Stimulated activated CD8-positive, alpha-beta memory T cell treated with anti-CD3 and anti-CD28 coated beads, Interleukin-15, amount 100 ng/mL, for 4 hours (primary cell): ENCODE measurements around the gene GPD2.

Experiments used
- DNase-seq, 2 donors: peaks; one replicate each; pipeline ENCODE4 v3.0.0-alpha.2; 2020; ENCODE audit warnings: low read depth in 2 of 2

Gene GPD2

DNA sequence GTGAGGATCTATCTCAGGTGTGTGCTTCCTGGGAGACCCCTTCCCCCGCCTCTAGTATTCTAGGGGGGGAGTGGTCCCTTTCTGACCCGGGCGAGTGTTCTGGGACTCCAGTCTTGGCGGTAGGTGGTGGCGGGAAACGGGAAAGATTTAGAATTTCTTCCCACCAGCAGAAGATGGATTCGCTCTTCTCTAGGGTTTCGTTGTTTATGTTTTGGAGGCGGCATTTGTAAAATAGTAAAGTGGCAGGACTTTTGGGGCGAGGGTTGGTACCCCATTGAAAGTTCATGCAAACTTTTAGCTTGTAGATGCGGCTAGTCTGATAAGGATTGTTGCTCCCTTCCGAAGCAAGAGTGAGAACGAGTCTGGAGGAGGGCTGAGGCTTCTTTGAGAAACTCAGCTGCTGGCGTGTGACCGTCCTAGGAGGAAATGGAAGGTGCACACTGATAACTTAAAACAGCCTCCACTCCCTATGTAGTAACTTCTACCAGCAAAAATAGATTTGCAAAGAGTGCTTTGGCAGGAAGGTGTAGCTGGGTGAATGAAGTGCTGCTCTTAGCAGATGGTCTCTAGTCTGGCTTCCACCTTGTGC is 412 bp downstream of the GPD2 start:
- no peak for DNase-seq

DNA sequence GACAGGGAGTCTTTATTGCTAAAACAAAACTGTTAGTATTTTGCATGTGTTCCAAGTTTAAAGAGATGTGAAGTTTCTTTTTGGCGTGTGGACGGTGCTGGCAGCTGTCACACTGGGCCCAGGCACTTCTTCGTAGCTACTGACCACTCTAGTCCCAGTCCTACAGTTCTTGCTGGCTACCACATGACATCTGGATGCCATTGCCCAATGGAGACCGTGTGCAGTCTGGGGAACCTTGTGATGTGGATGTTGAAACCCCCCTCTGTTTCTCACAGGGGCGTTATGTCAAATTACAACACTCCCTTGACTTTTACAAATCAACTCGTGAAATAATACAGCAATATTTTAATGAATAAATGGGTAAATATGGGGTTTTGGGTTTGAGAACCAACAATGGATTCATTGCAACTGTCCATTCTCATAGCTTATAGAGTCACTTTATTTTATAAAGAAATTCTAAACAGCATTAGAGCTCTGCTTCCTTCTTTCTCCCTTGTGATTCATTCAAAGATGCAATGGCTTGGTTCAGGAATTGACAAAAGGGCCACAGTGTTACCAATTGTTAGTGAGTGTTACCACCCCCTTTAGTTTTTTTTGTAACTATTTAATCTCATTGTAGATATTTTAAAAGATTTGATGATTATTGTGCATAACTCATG is 1.2 kb downstream of the GPD2 start:
- DNase-seq: no peak

DNA sequence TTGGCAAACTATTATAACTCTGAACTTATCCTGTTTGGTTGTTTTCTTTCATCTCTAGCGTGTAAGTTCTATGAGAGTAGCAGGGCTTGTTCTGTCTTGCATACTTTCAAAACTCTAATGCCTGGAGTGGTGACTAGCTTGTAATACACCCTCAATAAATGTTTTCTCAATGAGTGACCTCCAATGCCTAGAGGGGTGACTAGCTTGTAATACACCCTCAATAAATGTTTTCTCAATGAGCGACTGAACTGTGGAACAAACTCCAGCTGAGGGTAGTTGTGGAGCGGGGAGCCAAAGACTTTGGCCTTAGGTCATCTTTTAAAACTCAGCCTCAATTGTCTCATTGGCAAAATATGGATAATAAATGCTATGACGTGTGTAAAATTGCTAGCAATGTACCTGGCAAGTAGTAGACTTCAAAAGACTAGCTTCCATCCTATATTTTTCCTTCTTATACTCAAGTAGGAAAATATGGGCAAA is 1.8 kb downstream of the GPD2 start:
- DNase-seq: no peak

DNA sequence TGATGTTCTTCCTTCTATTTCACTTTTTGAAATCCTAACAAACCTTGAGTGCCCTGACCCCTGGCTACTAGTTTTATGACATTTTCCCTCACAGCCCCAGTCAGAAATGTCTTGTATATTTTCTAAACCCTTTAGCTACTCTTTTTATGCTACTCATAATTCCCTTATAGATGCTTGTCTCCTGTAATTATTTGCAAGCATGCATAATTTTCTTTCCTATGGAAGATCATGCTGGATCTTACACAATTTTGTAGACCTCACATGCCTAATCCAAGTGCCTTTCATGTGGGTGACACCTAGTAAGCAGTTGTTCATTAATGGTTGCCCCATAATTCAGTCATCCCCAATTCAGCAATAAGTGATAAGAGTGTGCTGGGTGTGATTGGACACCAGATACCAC is 6.9 kb downstream of the GPD2 start:
- DNase-seq: no peak

DNA sequence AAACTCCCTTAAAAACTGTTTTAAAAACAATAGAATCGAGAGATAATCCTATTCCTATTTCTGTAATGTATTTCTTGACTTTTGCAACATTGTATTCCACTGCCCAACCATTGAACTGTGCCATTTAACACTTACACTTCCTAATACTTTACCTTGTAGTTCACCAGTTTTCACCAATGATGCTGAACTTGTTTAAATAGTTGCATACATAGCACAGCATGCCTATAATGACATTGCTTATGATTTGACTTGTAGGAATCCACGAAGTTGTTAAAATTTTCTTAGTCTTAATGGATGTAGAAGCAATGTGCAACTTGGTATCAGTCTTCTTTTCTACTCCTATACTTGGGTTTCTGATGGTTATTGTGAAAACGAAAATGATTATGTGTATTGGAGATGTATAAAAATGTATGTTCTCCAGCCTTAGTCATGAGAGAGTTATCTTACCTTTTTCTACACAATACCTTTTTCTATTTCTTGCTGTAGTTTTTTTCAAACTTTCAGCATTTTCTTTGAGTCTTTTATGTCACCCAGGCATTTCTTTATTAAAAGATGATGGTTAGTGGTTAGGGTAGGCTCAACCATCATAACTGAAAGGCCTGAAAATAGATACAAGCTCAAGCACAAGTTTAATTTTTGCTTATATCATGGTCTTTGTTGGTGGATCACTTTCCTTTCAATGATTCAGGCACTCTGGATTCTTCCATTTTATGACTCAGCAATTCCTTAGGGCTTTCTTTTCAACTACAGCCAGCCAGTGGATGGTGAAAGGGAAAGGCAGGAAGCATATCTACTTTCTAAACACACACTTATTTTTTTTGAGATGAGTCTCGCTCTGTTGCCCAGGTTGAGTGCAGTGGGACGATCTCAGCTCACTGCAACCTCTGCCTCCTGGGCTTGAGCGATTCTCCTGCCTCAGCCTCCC is 9.4 kb downstream of the GPD2 start:
- no peak for DNase-seq

DNA sequence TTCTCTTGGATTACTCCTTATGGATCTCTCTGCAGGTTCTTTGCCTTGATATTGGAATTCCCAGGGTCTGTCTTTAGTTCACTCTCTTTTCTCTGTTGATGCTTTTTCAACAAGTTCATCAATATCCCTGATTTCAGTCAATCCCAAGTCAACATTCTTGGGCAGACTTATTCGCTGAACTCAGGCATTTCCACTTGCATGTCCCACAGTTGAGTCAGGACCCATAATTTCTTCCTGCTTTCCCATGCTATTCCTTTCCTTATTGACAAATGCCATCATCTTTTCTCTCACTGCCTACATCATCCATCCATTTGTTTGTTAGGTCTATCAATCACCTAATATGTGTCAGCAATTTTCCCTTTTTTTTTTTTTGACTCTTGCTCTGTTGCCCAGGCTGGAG is 11.6 kb downstream of the GPD2 start:
- DNase-seq: no peak

DNA sequence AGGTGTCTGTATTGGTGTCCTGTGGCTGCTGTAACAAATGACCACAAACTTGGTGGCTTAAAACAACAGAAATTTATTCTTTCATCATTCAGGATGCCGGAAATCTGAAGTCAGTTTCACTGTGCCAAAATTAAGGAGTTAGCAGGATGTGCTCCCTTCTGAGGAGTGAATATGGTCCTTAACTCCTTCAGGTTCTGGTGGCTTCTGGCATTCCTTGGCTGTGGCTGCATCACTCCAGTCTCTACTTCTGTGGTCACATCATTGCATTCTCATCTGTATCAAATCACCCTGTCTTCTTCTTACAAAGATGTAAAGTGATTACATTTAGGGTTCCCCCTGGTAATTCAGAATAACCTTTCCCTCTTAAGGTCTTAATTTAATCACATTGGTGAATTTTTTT is 12.6 kb downstream of the GPD2 start:
- DNase-seq: no peak

DNA sequence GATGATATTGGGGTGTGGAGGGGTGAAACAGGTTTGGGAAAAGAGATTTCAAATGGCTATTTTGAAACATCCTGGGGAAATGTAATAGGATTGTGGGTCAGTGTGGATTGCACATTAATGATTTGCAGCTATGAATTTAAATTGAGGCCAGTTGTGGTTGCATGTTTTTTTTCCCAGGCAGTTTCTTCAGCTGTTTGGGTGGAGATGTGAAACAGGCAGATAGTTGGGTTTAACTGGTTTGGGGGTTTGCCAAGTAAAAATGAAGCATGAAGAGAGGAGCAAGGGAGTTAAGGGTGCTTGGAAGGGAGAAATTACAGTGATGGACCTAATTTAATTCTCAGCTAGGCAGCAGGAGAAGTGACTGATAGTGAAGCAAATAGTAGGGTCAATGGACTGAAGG is 16.8 kb downstream of the GPD2 start:
- DNase-seq: no peak

DNA sequence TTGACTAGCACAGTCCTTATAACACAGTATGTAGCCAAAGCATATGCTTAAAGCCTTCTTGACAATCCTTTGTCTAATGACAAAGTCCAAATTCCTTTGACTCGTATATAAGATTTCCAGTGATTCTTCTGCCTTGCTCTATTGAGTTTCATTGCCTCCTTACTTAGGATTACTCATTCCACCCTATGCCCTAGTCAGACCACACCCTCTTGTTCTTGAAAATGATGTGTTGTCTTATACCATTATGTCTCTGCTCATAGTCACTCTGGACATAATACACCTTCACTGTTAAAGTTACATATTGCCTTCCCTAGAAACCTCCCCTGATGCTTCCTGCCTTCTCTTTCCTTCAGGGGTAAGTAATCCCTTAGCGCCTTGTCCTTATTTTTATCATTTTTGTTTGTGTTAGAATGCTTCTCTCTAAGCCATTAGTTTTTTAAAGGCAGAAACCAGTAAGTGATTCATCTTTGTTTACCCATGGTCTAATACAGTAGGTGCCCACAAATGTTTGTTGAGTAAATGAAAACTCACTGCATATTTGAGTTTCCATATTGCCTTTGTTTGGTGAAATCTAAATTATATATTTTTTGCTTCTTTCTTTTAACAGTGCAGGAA is 19.3 kb downstream of the GPD2 start:
- no peak for DNase-seq

DNA sequence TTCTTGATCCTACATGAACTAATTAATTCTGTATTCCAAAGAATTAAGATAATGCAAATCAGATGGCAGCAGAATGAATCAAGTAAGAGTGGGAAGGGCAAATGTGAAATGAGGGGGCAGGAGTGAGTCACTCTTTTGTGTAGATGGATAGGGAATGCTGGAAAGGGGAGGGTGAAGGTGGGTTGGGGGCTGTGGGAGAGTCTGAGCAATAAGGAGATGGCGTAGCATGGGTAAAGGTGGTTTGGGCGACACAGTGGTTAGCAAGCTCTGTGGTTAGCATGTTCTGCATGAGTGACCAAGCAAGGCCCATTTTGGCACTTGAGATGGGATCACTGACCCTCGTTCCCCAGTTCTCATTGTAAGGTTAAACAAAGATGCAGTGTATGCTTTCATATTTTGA is 20.4 kb downstream of the GPD2 start:
- no peak for DNase-seq

DNA sequence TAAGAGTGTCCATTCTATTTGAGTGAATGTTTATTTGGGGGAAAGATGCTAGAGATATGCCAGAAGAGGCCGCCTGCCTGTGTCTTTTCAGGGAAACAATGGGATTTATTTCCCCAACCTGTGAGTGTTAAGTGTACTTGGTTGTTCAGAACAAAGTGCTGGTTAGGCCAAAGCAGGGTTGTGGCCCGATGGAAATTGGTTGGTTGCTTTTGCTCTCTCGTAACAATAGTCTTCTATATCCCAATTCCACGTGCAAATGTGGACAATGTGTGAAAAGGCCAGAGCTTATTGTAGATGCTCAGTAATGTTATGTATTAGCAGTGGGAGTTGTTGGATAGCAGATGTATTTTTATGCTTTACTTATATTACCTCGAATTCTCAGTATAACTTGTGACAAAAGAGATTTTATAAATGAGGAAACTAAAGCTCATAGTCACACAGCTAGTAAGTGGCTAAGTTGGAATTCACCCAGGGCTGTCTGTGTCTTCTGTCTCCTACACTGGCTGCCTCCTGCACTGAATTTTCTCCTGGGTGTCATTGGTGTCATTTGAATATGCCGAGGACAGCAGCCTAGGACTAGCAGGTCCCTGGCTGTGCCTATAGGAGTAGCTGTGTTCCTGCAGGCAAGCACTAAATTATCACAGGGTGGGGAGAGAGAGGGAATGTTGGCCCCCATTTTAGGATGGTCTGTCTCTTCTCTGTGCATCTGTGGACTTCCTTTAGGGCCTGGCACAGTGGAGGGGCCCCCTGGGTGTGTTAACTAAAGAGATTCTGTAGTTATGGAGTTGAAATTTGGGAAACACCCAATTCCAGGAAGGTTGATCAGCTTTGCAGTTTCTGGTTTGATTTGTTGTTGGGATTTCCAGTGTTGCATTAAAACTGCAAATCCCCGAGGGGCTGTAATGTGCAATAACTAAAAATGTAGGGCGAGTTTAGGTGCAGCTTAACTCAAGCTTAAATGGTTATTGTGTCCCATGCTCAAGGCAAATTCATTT is 21.6 kb downstream of the GPD2 start:
- no peak for DNase-seq

DNA sequence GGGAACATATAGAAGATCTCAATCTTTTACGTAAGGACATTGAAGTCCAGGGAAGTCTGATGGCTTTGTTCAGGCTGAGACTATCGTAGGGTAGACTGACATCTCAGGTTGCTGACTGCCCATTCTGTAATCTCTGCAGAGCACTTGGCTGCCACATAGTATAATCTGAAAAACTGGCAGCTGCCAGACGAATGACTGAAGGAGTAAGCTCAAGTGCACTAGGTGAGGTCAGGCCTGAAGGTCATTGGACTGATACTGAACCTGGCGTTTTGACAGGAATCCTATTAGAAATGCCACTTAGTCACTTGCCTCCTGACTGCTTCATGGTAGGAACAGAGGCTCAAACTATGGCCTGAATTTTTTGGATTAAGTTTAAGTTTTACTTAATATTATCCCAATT is 23.5 kb downstream of the GPD2 start:
- DNase-seq: no peak

DNA sequence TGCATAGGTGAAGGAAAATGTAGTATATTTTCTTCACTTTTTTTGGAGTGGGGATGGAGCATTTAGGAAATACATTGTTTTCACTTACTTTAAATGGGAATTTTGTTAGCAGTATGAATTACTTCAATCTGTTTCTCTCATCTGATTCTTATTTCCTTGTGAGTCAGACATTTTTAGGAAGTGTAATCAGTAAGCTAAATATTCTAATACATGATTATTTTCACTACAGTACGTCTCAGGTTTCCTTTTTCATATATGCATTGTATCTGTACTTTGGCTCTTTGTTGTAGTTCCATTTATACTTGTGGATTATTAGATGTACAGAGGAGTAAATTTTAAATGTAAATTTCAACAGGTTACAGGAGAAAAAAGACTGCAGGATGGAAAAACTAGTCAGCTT is 27.9 kb downstream of the GPD2 start:
- no peak for DNase-seq

DNA sequence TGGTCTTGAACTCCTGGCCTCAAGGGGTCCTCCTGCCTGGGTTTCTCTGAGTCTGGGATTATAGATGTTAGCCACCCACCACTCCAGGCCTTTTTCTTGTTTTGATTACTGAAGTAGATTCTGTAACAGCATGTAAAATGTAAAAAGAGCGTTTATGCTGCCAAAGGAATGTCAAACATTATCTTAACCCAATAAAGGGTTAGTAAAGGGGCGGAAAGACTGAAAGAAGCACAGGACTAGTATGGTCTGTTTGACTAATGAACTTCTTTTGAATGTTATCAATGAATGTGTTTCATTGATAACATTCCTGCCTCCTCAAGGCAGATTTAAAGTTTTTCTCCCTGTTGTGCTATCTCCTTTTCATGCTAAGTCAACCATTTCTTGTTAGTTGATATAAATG is 29.4 kb downstream of the GPD2 start:
- DNase-seq: no peak

DNA sequence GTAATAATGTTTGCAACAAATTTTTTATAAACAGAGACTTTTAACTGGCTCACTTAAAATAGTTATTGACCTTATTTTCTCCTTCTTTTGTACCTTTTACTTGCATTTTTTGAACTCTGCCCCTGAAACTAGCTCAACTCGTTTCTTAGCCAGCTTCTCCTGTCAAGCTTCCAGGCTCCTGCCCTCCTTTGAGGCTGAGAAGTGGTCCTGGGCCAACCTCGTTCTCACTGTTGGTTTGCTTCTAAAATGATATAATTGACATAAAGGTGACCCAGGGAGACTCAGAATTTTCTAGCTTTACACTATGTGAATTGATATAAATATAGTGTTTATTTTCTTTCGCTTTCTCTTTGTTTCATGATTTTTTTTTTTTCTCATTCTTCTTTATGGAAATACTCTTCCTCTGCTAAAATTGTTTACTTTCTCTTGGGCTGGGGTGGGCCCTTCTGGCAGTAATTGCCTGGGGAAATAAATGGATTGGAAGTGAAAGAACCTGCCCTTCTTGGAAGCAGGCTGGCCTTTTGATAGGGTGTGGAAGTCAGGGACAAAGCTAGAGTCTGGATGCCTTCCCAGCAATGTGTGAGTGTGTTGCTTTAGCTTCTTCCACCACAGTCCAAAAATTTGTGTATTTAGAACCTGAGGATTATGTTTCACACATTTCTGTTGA is 30.7 kb downstream of the GPD2 start:
- no peak for DNase-seq

DNA sequence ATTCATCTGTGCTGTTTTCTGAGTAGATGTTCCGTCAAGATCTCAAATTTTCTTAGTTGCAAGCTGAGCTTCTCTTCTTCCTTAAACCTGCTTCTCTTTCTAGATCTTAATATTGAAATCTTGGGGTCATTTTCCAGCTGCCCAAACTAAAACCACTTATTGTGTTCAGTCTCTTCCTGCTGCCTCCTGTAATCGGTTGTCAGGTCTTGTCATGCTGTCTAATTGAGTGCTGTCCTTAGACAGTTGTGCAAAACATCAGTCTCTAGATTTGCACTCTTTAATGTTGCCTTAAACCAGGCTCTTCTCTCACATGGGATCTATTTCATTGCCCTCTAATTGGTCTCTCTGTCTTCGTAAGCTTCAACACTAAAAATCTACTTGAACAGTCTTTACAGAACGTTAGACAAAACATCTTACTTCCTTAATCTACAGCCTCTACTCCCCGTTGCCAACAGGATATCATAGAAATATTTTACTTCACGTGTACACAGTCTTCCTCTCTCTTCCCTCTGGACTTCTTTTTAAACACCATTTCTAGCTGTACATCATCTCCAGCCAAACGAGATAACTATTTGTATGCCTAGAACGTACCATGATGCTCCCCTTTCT is 34.9 kb downstream of the GPD2 start:
- DNase-seq: no peak

DNA sequence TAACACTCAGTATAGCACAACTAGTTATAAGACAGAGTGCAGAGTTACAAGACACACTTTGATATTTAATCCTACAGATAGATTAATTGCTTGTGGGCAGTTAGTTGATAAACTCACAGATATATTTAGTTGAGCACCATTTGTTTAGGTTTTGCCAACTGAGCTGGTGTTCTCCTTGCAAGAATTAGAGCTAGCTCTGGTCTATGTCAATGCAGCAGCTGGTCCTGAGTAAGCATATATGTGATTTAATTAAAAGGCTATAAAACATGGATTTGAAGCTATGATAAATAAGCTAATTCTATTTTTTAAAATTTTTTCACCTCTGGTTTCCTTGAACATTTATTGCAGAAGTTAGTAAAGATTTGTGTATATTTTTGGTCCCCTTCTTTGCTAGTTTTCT is 35.6 kb downstream of the GPD2 start:
- DNase-seq: no peak

DNA sequence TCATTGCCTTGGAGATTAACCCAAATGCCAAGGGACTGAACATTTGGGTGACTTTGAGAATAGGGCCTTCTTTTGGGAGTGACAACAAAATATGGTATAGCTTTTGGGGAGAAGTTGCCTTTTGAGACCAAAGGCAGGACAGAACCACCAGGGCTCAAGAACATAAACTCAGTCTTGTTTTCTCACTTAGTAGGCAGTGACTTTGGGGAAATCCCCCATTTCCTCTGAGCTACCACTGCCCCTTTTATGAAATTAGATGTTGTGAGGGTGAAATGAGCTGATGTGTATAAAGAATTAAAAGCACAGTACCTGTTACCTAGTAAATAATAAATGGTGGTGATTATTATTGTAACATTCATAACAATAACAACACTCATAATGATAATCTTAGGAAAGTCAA is 36.5 kb downstream of the GPD2 start:
- no peak for DNase-seq

DNA sequence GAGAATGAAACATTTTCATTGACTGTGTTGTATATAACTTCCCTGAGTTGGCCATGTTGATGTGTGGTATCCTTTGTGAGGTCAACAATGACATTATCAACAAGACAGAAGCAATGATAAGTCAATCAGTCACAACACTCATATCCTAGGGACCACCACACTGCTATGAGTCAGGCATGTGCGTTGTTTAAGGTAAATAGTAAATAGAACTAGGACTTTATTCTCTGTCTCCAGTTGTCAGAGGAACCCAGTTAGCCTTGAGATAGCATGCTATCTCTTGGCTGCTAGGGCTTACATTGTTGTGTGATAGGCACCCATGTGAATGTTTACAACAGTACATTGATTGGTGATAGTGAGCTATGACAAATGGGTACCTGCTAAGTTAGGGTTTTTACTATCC is 37.3 kb downstream of the GPD2 start:
- DNase-seq: no peak

DNA sequence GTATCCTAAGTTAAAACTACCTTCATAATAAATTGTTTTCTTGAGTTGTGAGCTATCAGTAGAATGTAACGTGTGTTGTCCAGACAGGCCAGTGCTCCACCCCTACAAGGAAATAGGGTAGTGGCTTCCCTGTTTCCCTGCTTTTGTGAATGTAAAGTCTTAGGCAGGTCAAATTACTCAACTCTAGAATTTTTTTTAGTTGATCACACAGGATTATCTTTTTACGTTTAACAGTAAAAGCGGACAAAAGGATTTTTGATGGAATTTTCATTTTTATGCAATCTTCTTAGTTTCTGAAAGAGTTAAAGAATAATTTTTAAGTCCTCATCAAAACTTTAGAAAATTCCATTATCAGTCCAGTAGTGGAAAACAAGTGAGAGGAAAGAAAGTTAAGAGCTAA is 38.2 kb downstream of the GPD2 start:
- DNase-seq: no peak
